ENCODE results near the gene KCTD7. TPM values are rescaled to one million over a fixed set of nuclear protein-coding genes. Genes with fewer than 3 reads are reported as not detected.

The KCTD7 gene
- total and polyA plus RNA-seq, 2 of the 13 experiments (the other 11 are each of a cell fraction or from before 2014, with no cell fraction given), result 7.3 to 13.5 TPM

DNA sequence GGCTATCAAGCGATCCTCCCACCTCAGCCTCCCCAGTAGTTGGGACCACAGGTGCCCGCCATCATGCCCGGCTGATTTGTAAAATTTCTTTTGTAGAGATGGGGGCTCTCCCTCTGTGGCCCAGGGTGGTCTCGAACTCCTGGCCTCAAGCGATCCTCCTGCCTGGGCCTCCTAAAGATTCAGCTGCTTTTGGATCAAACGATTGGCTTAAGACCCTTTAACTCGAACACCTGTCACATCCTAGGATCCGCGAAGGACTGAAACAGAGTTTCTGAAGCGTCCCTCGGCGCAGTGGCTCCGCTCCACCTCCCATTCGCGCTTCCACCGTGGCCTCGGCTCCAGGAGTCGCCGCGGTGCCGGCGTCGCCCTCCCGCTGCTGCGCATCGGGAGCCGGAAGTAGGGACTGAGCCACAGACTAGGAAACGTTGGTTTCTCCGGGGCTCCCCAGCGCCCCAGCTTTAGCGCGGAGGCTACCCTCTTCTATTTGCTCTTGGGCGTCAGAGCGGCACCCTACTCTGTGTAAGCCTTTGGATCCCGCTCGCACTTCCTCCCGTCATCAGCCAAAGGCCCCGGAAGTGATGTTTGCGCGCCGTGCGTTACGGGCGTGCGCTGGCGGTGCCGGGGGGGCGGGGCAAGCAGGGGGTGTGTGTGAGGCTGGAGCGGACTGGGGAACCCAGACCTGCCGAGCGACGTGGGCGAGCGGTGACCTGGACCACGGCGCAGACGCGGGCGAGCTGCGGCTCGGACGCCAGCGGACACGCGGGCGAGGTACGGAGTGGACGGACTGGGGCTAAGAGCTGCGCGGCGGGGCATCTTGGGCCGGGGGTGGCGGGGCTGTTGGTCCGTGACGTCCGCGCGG is 53.0 kb downstream of the KCTD7 start (continued):
- TF ChIP-seq BRF2 (CRISPR knock-in tag; IDR thresholded peaks at IDR 0.05) (no peak), HNRNPUL1 (IDR thresholded peaks at IDR 0.05; ENCODE audit: low read depth, low read length) (no peak), CENPT (CRISPR knock-in tag; IDR thresholded peaks at IDR 0.05; ENCODE audit: low read depth) (no peak), NAIF1 (CRISPR knock-in tag; IDR thresholded peaks at IDR 0.05; ENCODE audit: borderline replicate concordance) (peak; percentile 74; the same call in 1 of the 2 replicates), RELA (CRISPR knock-in tag; IDR thresholded peaks at IDR 0.05) (no peak), ZFP36L1 (CRISPR knock-in tag; IDR thresholded peaks at IDR 0.05) (no peak), CREM (IDR thresholded peaks at IDR 0.05) (peak; percentile 86), CREM (CRISPR knock-in tag; IDR thresholded peaks at IDR 0.05) (peak; percentile 76), PBX3 (CRISPR knock-in tag; IDR thresholded peaks at IDR 0.05; ENCODE audit: borderline replicate concordance) (no peak), FOXO1 (CRISPR knock-in tag; IDR thresholded peaks at IDR 0.05) (no peak), KDM6A (CRISPR knock-in tag; IDR thresholded peaks at IDR 0.05; ENCODE audit: low read depth) (no peak), NR2F2 (IDR thresholded peaks at IDR 0.05; ENCODE audit: borderline replicate concordance, low read depth) (no peak), ZNF839 (CRISPR knock-in tag; IDR thresholded peaks at IDR 0.05; ENCODE audit: borderline replicate concordance) (no peak), HNRNPL (IDR thresholded peaks at IDR 0.05; ENCODE audit: low read depth, low read length) (no peak), DMTF1 (CRISPR knock-in tag; IDR thresholded peaks at IDR 0.05) (no peak; the same call in 1 of the 2 replicates)
- TF ChIP-seq, protein P1, sequence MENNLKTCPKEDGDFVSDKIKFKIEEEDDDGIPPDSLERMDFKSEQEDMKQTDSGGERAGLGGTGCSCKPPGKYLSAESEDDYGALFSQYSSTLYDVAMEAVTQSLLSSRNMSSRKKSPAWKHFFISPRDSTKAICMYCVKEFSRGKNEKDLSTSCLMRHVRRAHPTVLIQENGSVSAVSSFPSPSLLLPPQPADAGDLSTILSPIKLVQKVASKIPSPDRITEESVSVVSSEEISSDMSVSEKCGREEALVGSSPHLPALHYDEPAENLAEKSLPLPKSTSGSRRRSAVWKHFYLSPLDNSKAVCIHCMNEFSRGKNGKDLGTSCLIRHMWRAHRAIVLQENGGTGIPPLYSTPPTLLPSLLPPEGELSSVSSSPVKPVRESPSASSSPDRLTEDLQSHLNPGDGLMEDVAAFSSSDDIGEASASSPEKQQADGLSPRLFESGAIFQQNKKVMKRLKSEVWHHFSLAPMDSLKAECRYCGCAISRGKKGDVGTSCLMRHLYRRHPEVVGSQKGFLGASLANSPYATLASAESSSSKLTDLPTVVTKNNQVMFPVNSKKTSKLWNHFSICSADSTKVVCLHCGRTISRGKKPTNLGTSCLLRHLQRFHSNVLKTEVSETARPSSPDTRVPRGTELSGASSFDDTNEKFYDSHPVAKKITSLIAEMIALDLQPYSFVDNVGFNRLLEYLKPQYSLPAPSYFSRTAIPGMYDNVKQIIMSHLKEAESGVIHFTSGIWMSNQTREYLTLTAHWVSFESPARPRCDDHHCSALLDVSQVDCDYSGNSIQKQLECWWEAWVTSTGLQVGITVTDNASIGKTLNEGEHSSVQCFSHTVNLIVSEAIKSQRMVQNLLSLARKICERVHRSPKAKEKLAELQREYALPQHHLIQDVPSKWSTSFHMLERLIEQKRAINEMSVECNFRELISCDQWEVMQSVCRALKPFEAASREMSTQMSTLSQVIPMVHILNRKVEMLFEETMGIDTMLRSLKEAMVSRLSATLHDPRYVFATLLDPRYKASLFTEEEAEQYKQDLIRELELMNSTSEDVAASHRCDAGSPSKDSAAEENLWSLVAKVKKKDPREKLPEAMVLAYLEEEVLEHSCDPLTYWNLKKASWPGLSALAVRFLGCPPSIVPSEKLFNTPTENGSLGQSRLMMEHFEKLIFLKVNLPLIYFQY (CRISPR knock-in tag; IDR thresholded peaks at IDR 0.05; ENCODE audit: borderline replicate concordance), result no peak
- TF ChIP-seq, protein P2, sequence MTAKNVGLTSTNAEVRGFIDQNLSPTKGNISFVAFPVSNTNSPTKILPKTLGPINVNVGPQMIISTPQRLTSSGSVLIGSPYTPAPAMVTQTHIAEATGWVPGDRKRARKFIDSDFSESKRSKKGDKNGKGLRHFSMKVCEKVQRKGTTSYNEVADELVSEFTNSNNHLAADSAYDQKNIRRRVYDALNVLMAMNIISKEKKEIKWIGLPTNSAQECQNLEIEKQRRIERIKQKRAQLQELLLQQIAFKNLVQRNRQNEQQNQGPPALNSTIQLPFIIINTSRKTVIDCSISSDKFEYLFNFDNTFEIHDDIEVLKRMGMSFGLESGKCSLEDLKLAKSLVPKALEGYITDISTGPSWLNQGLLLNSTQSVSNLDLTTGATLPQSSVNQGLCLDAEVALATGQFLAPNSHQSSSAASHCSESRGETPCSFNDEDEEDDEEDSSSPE (CRISPR knock-in tag; IDR thresholded peaks at IDR 0.05), result peak; percentile 70
- TF ChIP-seq, protein P3, sequence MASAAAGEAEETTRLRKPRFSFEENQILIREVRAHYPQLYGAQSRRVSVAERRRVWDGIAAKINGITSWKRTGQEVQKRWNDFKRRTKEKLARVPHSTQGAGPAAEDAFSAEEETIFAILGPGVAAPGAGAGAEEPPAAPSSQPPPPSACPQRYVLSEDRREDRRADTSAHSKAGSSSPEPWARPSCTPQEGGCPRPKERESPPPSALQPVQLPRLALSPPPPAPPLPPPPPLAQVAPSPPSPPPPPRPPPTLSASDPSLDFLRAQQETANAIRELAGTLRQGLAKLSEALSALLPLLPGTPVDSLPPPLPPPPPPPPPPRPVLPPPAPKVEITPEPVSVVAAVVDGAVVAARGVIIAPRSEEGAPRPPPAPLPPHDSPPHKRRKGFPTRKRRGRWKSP (CRISPR knock-in tag; IDR thresholded peaks at IDR 0.05), result peak; percentile 90

All from HepG2 (cell line).